ENCODE measurements around the gene NACC1. TPM values are rescaled to one million over a fixed set of nuclear protein-coding genes. Genes with fewer than 3 reads are reported as not detected.

Gene NACC1
- total RNA-seq, 1 donor from 2014 or later = 66.1 TPM

DNA sequence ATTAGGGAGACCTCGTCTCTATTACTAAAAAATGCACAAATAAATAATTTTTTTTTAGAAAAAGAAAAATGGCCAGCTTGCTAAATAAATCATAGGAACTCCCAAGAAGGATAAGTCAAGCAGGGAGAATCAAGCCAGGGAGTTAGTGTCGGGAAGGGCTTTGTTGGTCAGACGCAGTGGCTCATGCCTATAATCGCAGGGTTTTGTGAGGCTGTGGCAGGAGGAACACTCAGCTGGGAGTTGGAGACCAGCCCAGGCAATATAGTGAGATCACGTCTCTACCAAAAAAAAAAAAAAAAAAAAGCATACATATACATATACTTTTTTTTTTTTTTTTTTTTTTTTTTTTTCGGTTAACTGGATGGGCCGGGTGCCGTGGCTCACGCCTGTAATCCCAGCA lies 9.0 kb downstream of the NACC1 start:
- H3K27me3 ChIP-seq (ENCODE audit: control insufficient read depth, insufficient read depth, low read length) = no peaks in the 10 kb centered on the region
- H3K36me3 ChIP-seq (ENCODE audit: control insufficient read depth, insufficient read depth, low read length) = no peaks in the 10 kb centered on the region
- DNase-seq (ENCODE audit: low read depth) = no peak
- no peak overlapping the region for H3K4me3 ChIP-seq (ENCODE audit: low read depth, low read length)
- TF ChIP-seq, protein P1, sequence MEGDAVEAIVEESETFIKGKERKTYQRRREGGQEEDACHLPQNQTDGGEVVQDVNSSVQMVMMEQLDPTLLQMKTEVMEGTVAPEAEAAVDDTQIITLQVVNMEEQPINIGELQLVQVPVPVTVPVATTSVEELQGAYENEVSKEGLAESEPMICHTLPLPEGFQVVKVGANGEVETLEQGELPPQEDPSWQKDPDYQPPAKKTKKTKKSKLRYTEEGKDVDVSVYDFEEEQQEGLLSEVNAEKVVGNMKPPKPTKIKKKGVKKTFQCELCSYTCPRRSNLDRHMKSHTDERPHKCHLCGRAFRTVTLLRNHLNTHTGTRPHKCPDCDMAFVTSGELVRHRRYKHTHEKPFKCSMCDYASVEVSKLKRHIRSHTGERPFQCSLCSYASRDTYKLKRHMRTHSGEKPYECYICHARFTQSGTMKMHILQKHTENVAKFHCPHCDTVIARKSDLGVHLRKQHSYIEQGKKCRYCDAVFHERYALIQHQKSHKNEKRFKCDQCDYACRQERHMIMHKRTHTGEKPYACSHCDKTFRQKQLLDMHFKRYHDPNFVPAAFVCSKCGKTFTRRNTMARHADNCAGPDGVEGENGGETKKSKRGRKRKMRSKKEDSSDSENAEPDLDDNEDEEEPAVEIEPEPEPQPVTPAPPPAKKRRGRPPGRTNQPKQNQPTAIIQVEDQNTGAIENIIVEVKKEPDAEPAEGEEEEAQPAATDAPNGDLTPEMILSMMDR (IDR thresholded peaks at IDR 0.05; ENCODE audit: insufficient read depth, low read length, poor library complexity, severe bottlenecking) = no peak

DNA sequence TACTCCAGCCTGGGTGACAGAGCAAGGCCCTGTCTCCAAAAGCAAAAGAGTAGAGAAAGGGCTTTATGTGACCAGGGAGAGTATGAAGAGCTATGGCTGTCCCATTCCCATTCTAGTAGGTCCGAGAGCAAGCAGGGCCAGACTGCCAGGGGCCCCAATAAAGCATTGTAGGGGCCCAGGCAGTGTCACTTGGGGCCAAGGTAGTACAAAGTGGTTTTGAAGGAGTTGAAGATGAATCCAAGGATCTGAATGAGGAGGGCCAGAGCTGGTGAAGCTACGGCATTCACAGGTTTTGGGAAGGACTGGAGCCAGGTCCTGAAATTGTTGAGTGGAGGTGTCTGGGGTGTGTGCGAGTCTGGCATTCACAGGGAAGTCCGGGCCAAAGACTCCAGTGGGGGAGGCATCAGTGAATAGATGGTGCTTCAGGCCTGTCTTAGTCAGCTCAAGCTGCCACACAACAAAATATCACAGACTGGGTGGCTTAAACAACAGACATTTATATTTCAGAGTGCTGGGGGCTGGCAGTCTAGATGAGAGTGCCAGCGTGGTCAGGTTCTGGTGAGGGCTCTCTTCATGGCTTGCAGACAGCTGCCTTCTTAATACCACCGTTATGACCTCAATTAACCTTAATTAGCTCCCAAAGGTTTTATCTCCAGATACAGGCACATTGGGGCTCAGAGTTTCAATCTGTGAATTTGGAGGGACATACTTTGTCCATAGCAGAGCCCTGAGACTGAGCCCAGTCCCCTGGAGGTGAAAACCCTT lies 9.9 kb downstream of the NACC1 start:
- Histone ChIP-seq H3K4me3 (ENCODE audit: low read depth, low read length) (no peak overlapping the region), H3K27me3 (ENCODE audit: control insufficient read depth, insufficient read depth, low read length) (no peaks in the 10 kb centered on the region), H3K36me3 (ENCODE audit: control insufficient read depth, insufficient read depth, low read length) (no peaks in the 10 kb centered on the region)
- TF ChIP-seq, protein P1 (IDR thresholded peaks at IDR 0.05; ENCODE audit: insufficient read depth, low read length, poor library complexity, severe bottlenecking) = no peak
- no peak for DNase-seq (ENCODE audit: low read depth)

DNA sequence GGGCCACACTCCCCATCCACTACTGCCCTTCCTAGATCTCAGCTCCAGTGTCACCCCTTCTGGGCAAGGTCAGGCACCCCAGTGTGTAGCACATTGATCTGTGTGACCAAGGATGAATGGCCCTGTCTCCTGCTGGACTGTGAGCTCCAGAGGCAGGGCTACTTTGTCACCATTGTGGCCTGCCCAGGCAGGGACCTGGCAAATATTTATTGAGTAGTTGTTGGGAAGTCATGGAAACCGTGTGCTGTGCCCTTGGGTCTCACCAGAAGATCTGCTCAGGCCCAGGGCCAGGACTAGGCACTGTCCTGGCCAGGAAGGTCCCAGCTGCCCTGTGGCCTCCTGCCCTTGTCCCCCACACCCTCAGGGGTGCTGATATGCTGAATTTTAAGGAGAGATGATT lies 10.5 kb downstream of the NACC1 start:
- TF ChIP-seq, protein P1 (IDR thresholded peaks at IDR 0.05; ENCODE audit: insufficient read depth, low read length, poor library complexity, severe bottlenecking) = no peak
- no peak for DNase-seq (ENCODE audit: low read depth)
- H3K27me3 ChIP-seq (ENCODE audit: control insufficient read depth, insufficient read depth, low read length) = no peaks in the 10 kb centered on the region
- H3K36me3 ChIP-seq (ENCODE audit: control insufficient read depth, insufficient read depth, low read length) = no peaks in the 10 kb centered on the region
- H3K4me3 ChIP-seq (ENCODE audit: low read depth, low read length) = no peak overlapping the region

DNA sequence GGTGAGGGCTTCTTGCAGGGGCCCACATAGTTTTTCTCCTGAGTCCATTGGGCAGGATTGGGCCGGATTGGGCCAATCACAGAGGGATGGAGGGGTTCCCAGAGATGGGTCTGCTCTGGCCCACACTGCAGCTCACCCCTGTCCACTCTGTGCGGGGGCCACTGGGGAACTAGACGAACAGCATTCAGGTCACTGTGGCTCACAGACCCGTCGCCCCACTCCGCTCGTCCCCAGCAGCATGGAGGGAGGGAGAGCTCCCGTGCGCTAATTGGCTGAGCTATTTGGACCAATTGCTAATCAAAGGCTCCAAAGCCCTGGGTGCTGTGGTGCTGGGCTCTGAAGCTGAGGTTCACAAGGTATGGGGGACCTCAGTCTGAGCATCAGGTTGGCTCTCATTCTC lies 11.3 kb downstream of the NACC1 start:
- no peak for DNase-seq (ENCODE audit: low read depth)
- TF ChIP-seq, protein P1 (IDR thresholded peaks at IDR 0.05; ENCODE audit: insufficient read depth, low read length, poor library complexity, severe bottlenecking) = no peak
- H3K36me3 ChIP-seq (ENCODE audit: control insufficient read depth, insufficient read depth, low read length) = no peaks in the 10 kb centered on the region
- H3K27me3 ChIP-seq (ENCODE audit: control insufficient read depth, insufficient read depth, low read length) = no peaks in the 10 kb centered on the region
- H3K4me3 ChIP-seq (ENCODE audit: low read depth, low read length) = no peak overlapping the region

DNA sequence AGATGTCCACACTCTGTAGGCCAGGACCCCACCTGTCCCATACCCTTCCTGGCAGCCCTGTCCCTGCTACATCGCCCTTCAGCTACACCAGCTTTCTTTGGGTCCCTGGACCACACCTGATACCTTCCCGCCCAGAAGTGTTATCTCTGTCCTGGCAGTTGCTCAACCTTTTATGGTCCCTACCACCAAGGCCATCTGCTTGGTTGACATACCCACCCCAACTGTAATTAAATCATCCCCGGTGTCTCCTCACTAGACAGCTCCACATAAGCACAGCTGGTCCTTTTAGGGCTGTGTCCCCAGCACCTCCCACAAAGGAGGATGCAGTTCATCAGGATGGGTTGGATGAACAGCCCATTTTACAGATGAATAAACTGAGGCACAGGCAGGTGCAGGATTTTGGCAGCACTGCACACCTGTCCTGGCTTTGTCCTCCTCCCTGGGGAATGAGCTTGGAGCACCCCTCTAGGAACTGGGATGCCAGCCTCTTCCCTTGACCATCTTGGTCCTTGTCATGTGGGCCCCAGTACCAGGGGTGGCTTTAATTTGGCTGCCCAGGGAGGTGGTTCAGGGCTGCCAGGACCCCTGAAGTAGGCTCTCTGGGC lies 12.9 kb downstream of the NACC1 start:
- H3K36me3 ChIP-seq (ENCODE audit: control insufficient read depth, insufficient read depth, low read length) = no peaks in the 10 kb centered on the region
- no peak overlapping the region for H3K4me3 ChIP-seq (ENCODE audit: low read depth, low read length)
- TF ChIP-seq, protein P1 (IDR thresholded peaks at IDR 0.05; ENCODE audit: insufficient read depth, low read length, poor library complexity, severe bottlenecking) = no peak
- no peaks in the 10 kb centered on the region for H3K27me3 ChIP-seq (ENCODE audit: control insufficient read depth, insufficient read depth, low read length)
- DNase-seq (ENCODE audit: low read depth) = no peak
